Mesendoderm (in vitro differentiated cells): ENCODE results near the gene NXN.
"Not testable (repeated sequence)": the region's sequence is repeated elsewhere in the genome, so short reads cannot be mapped to it uniquely, and the experiment has no call there.

ENCODE experiments used
- DNase-seq: peaks from one replicate; pipeline ENCODE4 v3.0.0; 2013
- H2AK5ac ChIP-seq: 2 replicates; pipeline ENCODE4 v1.6.1; 2013; ENCODE audit warnings: low read length, inconsistent platforms
- H2BK120ac ChIP-seq: 2 replicates; pipeline ENCODE4 v1.6.1; 2013; ENCODE audit warnings: low read depth, mild to moderate bottlenecking, low read length, moderate library complexity, mixed read lengths
- H2BK15ac ChIP-seq: replicated peaks from 2 replicates; pipeline ENCODE4 v1.6.1; 2013; ENCODE audit warnings: low read depth, mild to moderate bottlenecking, moderate library complexity
- H2BK5ac ChIP-seq: 2 replicates; pipeline ENCODE4 v1.6.1; 2013; ENCODE audit warnings: low read length, inconsistent platforms
- H3K18ac ChIP-seq: 2 replicates; pipeline ENCODE4 v1.6.1; 2013; ENCODE audit warnings: mild to moderate bottlenecking, low read length, mixed read lengths
- H3K23ac ChIP-seq: one replicate; pipeline ENCODE4 v1.6.1; 2013; ENCODE audit warnings: low read length
- H3K27ac ChIP-seq: 2 replicates; pipeline ENCODE4 v1.5.1; 2013; ENCODE audit warnings: low read depth, mild to moderate bottlenecking, inconsistent platforms, low read length, moderate library complexity
- H3K27me3 ChIP-seq: 2 replicates; pipeline ENCODE4 v1.6.1; 2013; ENCODE audit warnings: low read length, control low read depth, mild to moderate bottlenecking, inconsistent platforms; ENCODE audit not compliant: insufficient read depth, poor library complexity
- H3K36me3 ChIP-seq: 2 replicates; pipeline ENCODE4 v1.6.1; 2013; ENCODE audit warnings: low read length, inconsistent platforms; ENCODE audit not compliant: control insufficient read depth, insufficient read depth
- H3K4ac ChIP-seq: one replicate; pipeline ENCODE4 v1.6.1; 2013; ENCODE audit warnings: low read depth, mild to moderate bottlenecking, low read length, moderate library complexity
- H3K4me1 ChIP-seq: 2 replicates; pipeline ENCODE4 v1.6.1; 2013; ENCODE audit warnings: low read depth, low read length, inconsistent platforms; ENCODE audit not compliant: control insufficient read depth
- H3K4me2 ChIP-seq: 2 replicates; pipeline ENCODE4 v1.6.1; 2013; ENCODE audit warnings: low read length
- H3K4me3 ChIP-seq: 2 replicates; pipeline ENCODE4 v1.5.1; 2013; ENCODE audit warnings: mild to moderate bottlenecking, low read length
- H3K56ac ChIP-seq: one replicate; pipeline ENCODE4 v1.6.1; 2013; ENCODE audit warnings: low read length
- H3K79me1 ChIP-seq: 2 replicates; pipeline ENCODE4 v1.6.1; 2013; ENCODE audit warnings: low read length, inconsistent platforms
- H3K79me2 ChIP-seq: 2 replicates; pipeline ENCODE4 v1.6.1; 2013; ENCODE audit warnings: mild to moderate bottlenecking, low read length; ENCODE audit not compliant: control insufficient read depth, insufficient read depth
- H3K9ac ChIP-seq: 2 replicates; pipeline ENCODE4 v1.6.1; 2013; ENCODE audit warnings: low read length, inconsistent platforms
- H4K5ac ChIP-seq: one replicate; pipeline ENCODE4 v1.6.1; 2013; ENCODE audit warnings: low read length
- H4K8ac ChIP-seq: one replicate; pipeline ENCODE4 v1.6.1; 2013; ENCODE audit warnings: low read depth, mild to moderate bottlenecking, control low read depth, low read length, moderate library complexity
- whole genome bisulfite sequencing: extraction: QIAGEN DNeasy Blood & Tissue Kit; methylation state at CpG from one replicate; pipeline ENCODE4 v1.1.7; 2013; ENCODE audit warnings: low lambda C conversion rate, missing lambda C conversion rate; ENCODE audit not compliant: insufficient coverage; ENCODE audit errors: extremely low coverage; 5-methylcytosine and 5-hydroxymethylcytosine counted together

The NXN gene

GRCh38 chr17:855569-855968 is 124.0 kb downstream of the NXN start:
- H3K27me3 ChIP-seq, result no peaks in the 10 kb centered on the region
- H3K36me3 ChIP-seq, result no peaks in the 10 kb centered on the region
- H3K4ac ChIP-seq, result no peak overlapping the region
- H4K8ac ChIP-seq, result no peak overlapping the region
- peaks cover 36% of the 10 kb centered on the region for H3K79me2 ChIP-seq
- H2BK120ac ChIP-seq, result no peak overlapping the region
- no peak overlapping the region for H2BK15ac ChIP-seq
- H3K4me2 ChIP-seq, result no peak overlapping the region
- peaks cover 33% of the 10 kb centered on the region for H3K79me1 ChIP-seq
- H2BK5ac ChIP-seq, result no peak overlapping the region
- H3K27ac ChIP-seq, result no peak overlapping the region
- no peak overlapping the region for H3K18ac ChIP-seq
- H2AK5ac ChIP-seq, result no peak overlapping the region
- no peak for DNase-seq
- H3K23ac ChIP-seq, result no peak overlapping the region
- WGBS, result no CpG with 5 or more reads among the region's 5 CpGs
- H3K4me1 ChIP-seq, result peaks cover 3% of the 10 kb centered on the region
- no peak overlapping the region for H3K56ac ChIP-seq
- no peak overlapping the region for H4K5ac ChIP-seq
- no peak overlapping the region for H3K4me3 ChIP-seq
- no peak overlapping the region for H3K9ac ChIP-seq

GRCh38 chr17:852850-853249 is 126.7 kb downstream of the NXN start:
- H2BK15ac ChIP-seq, H3K56ac ChIP-seq, H4K5ac ChIP-seq, H3K4me2 ChIP-seq, H3K23ac ChIP-seq, H3K27ac ChIP-seq, H2BK5ac ChIP-seq, H2AK5ac ChIP-seq, H3K9ac ChIP-seq, H3K4me3 ChIP-seq, H3K18ac ChIP-seq, H3K27me3 ChIP-seq, H3K4ac ChIP-seq, H3K4me1 ChIP-seq, H2BK120ac ChIP-seq, H3K36me3 ChIP-seq, H4K8ac ChIP-seq, DNase-seq: not testable (repeated sequence)
- WGBS, result no CpG with 5 or more reads among the region's 9 CpGs
- Histone ChIP-seq H3K79me1 (peaks cover 44% of the 10 kb centered on the region), H3K79me2 (peaks cover 46% of the 10 kb centered on the region)

GRCh38 chr17:852349-852748 is 127.2 kb downstream of the NXN start:
- peaks cover 44% of the 10 kb centered on the region for H3K79me1 ChIP-seq
- no peaks in the 10 kb centered on the region for H3K36me3 ChIP-seq
- H3K4ac ChIP-seq, result no peak overlapping the region
- H3K4me1 ChIP-seq, result peaks cover 9% of the 10 kb centered on the region
- WGBS, result no CpG with 5 or more reads among the region's 10 CpGs
- H4K5ac ChIP-seq, result no peak overlapping the region
- no peak overlapping the region for H3K4me3 ChIP-seq
- H2BK5ac ChIP-seq, result no peak overlapping the region
- H3K9ac ChIP-seq, result no peak overlapping the region
- H3K56ac ChIP-seq, result no peak overlapping the region
- H3K4me2 ChIP-seq, result no peak overlapping the region
- H2BK15ac ChIP-seq, result no peak overlapping the region
- H3K18ac ChIP-seq, result no peak overlapping the region
- no peak overlapping the region for H3K27ac ChIP-seq
- no peak overlapping the region for H4K8ac ChIP-seq
- DNase-seq, result no peak
- H3K79me2 ChIP-seq, result peaks cover 51% of the 10 kb centered on the region
- no peak overlapping the region for H2BK120ac ChIP-seq
- no peaks in the 10 kb centered on the region for H3K27me3 ChIP-seq
- H3K23ac ChIP-seq, result no peak overlapping the region
- H2AK5ac ChIP-seq, result no peak overlapping the region

- peaks cover 13% of the 10 kb centered on the region for H3K4me1 ChIP-seq
- WGBS, result no CpG with 5 or more reads among the region's 13 CpGs
- H3K4me3 ChIP-seq, result no peak overlapping the region
Observed at GRCh38 chr17:851924-852323, 127.7 kb downstream of the NXN start.

GRCh38 chr17:850851-851763 is 128.5 kb downstream of the NXN start:
- Histone ChIP-seq H3K4ac (no peak overlapping the region), H3K4me1 (peaks cover 15% of the 10 kb centered on the region), H2AK5ac (no peak overlapping the region), H2BK120ac (no peak overlapping the region), H3K27me3 (no peaks in the 10 kb centered on the region), H3K4me2 (no peak overlapping the region), H3K23ac (no peak overlapping the region), H3K79me2 (peaks cover 53% of the 10 kb centered on the region), H2BK5ac (no peak overlapping the region), H4K5ac (no peak overlapping the region), H2BK15ac (no peak overlapping the region), H3K36me3 (no peaks in the 10 kb centered on the region), H3K9ac (no peak overlapping the region), H4K8ac (no peak overlapping the region), H3K79me1 (peaks cover 44% of the 10 kb centered on the region), H3K27ac (no peak overlapping the region), H3K56ac (no peak overlapping the region), H3K4me3 (no peak overlapping the region), H3K18ac (no peak overlapping the region)
- no peak for DNase-seq
- no CpG with 5 or more reads among the region's 30 CpGs for WGBS

More at GRCh38 chr17:851924-852323, 127.7 kb downstream of the NXN start:
- Histone ChIP-seq H3K23ac (no peak overlapping the region), H3K79me2 (peaks cover 54% of the 10 kb centered on the region), H4K8ac (no peak overlapping the region), H3K56ac (no peak overlapping the region), H3K79me1 (peaks cover 46% of the 10 kb centered on the region), H3K18ac (no peak overlapping the region), H3K4me2 (no peak overlapping the region), H3K36me3 (no peaks in the 10 kb centered on the region), H3K4ac (no peak overlapping the region), H2BK5ac (no peak overlapping the region), H3K9ac (no peak overlapping the region), H3K27ac (no peak overlapping the region), H4K5ac (no peak overlapping the region), H2BK15ac (no peak overlapping the region), H2BK120ac (no peak overlapping the region), H2AK5ac (no peak overlapping the region), H3K27me3 (no peaks in the 10 kb centered on the region)
- no peak for DNase-seq
